Measurements from ENCODE around the gene HES1. TPM values are rescaled to one million over a fixed set of nuclear protein-coding genes. Genes with fewer than 3 reads are reported as not detected.

Gene HES1
- total and polyA plus RNA-seq, 8 donors: 4.7 to 101 (median 42.2) TPM

- intact Hi-C loops (cut with DNase I; ENCODE audit: low total_unique reads): no loop called here
- Histone ChIP-seq H3K36me3 (no peaks in the 10 kb centered on the region), H3K9me3 (no peaks in the 10 kb centered on the region), H3K27ac (no peak overlapping the region), H3K4me3 (no peak overlapping the region), H3K27me3 (peaks cover 0 to 4% (median 0%) of the 10 kb centered on the region in 3 donors), H3K4me1 (peaks cover 0 to 5% (median 0%) of the 10 kb centered on the region in 4 donors)
- no peak for DNase-seq
- WGBS, 5 donors: 78 to 86% (median 83%) methylated on average over 4 of the region's 4 CpGs
- TF ChIP-seq POLR2AphosphoS5 (IDR thresholded peaks at IDR 0.05) (no peak), EP300 (IDR thresholded peaks at IDR 0.05) (no peak), POLR2A (IDR thresholded peaks at IDR 0.05) (no peak), CTCF (IDR thresholded peaks at IDR 0.05) (no peak)
Observed at GRCh38 chr3:194178128-194178527, 42.2 kb downstream of the HES1 start.

- no peaks in the 10 kb centered on the region for H3K9me3 ChIP-seq
- TF ChIP-seq CTCF (IDR thresholded peaks at IDR 0.05): no peak
- no peak for TF ChIP-seq POLR2A (IDR thresholded peaks at IDR 0.05)
- TF ChIP-seq POLR2AphosphoS5 (IDR thresholded peaks at IDR 0.05): no peak
- no peak for TF ChIP-seq EP300 (IDR thresholded peaks at IDR 0.05)
- H3K4me3 ChIP-seq: no peak overlapping the region
- no peaks in the 10 kb centered on the region for H3K36me3 ChIP-seq
- intact Hi-C loops (cut with DNase I; ENCODE audit: low total_unique reads): no loop called here
- H3K4me1 ChIP-seq: peaks cover 0 to 5% (median 0%) of the 10 kb centered on the region in 4 donors
- DNase-seq: no peak
- 21 to 39% (median 28%) methylated on average over 6 of the region's 6 CpGs for WGBS, 5 donors
- H3K27ac ChIP-seq: no peak overlapping the region
- peaks cover 0 to 4% (median 0%) of the 10 kb centered on the region in 3 donors for H3K27me3 ChIP-seq
Observed at GRCh38 chr3:194178669-194179068, 42.7 kb downstream of the HES1 start.

GRCh38 chr3:194180570-194180969, 44.6 kb downstream of the HES1 start:
- Histone ChIP-seq H3K27ac (no peak overlapping the region), H3K36me3 (no peaks in the 10 kb centered on the region), H3K9me3 (no peaks in the 10 kb centered on the region), H3K4me3 (no peak overlapping the region), H3K27me3 (peaks cover 0 to under 1% (median 0%) of the 10 kb centered on the region in 3 donors), H3K4me1 (peaks cover 0 to 5% (median 0%) of the 10 kb centered on the region in 4 donors)
- intact Hi-C loops (cut with DNase I; ENCODE audit: low total_unique reads): no loop called here
- no peak for TF ChIP-seq EP300 (IDR thresholded peaks at IDR 0.05)
- TF ChIP-seq POLR2AphosphoS5 (IDR thresholded peaks at IDR 0.05): no peak
- TF ChIP-seq POLR2A (IDR thresholded peaks at IDR 0.05): no peak
- TF ChIP-seq CTCF (IDR thresholded peaks at IDR 0.05): no peak
- 87 to 97% (median 93%) methylated on average over 5 of the region's 5 CpGs for WGBS, 5 donors
- no peak for DNase-seq

- H3K27me3 ChIP-seq: no peaks in the 10 kb centered on the region
- DNase-seq: no peak
- H3K9me3 ChIP-seq: no peaks in the 10 kb centered on the region
- TF ChIP-seq EP300 (IDR thresholded peaks at IDR 0.05): no peak
- TF ChIP-seq CTCF (IDR thresholded peaks at IDR 0.05): no peak
- no peak for TF ChIP-seq POLR2A (IDR thresholded peaks at IDR 0.05)
- TF ChIP-seq POLR2AphosphoS5 (IDR thresholded peaks at IDR 0.05): no peak
- no peak overlapping the region for H3K4me3 ChIP-seq
- no peaks in the 10 kb centered on the region for H3K4me1 ChIP-seq
- H3K27ac ChIP-seq: no peak overlapping the region
- no peaks in the 10 kb centered on the region for H3K36me3 ChIP-seq
- 83 to 94% (median 92%) methylated on average over 11 of the region's 11 CpGs for WGBS, 5 donors
- intact Hi-C loops (cut with DNase I; ENCODE audit: low total_unique reads): no loop called here
Observed at GRCh38 chr3:194181612-194182529, 45.9 kb downstream of the HES1 start.
